Naive B cell (primary cell): Measurements from ENCODE around the gene CDYL. TPM values are rescaled to one million over a fixed set of nuclear protein-coding genes. Genes with fewer than 3 reads are reported as not detected.

Source experiments
- ATAC-seq, 2 donors: fragments of 150-1000 bp; cut with Tn5 transposase; 2 replicates each; pipeline ENCODE4 v1.10.0; 2021; ENCODE audit warnings: low read depth in 2 of 2, mild to moderate bottlenecking in 2 of 2, moderate library complexity in 2 of 2
- DNase-seq: peaks from one replicate; pipeline ENCODE4 v3.0.0; 2022
- H3K27ac Mint-ChIP-seq, 6 donors: one replicate each; pipeline ENCODE4 v1.8.0; 2020 to 2022; ENCODE audit warnings: mild to moderate bottlenecking in 6 of 6, mixed read lengths in 6 of 6, moderate library complexity in 5 of 6, inconsistent platforms in 2 of 6
- H3K27me3 Mint-ChIP-seq, 3 donors: one replicate each; pipeline ENCODE4 v1.8.0; 2021 to 2022; ENCODE audit warnings: mixed read lengths in 3 of 3, mild to moderate bottlenecking in 1 of 3
- H3K36me3 Mint-ChIP-seq, 2 donors: one replicate each; pipeline ENCODE4 v1.8.0; 2020 to 2022; ENCODE audit warnings: mixed read lengths in 2 of 2, inconsistent platforms in 1 of 2, mild to moderate bottlenecking in 1 of 2
- H3K4me1 Mint-ChIP-seq, 3 donors: one replicate each; pipeline ENCODE4 v1.8.0; 2020 to 2022; ENCODE audit warnings: mixed read lengths in 3 of 3, inconsistent platforms in 1 of 3, mild to moderate bottlenecking in 1 of 3, moderate library complexity in 1 of 3
- H3K4me3 Mint-ChIP-seq, 8 donors: one replicate each; pipeline ENCODE4 v1.8.0; 2020 to 2022; ENCODE audit warnings: mild to moderate bottlenecking in 8 of 8, mixed read lengths in 8 of 8, moderate library complexity in 8 of 8, inconsistent platforms in 2 of 8
- H3K9me3 Mint-ChIP-seq, 7 donors: one replicate each; pipeline ENCODE4 v1.8.0; 2020 to 2022; ENCODE audit warnings: mixed read lengths in 7 of 7, mild to moderate bottlenecking in 5 of 7, inconsistent platforms in 2 of 7, moderate library complexity in 1 of 7
- polyA plus RNA-seq, 6 donors: library from polyadenylated mRNA; unstranded; fragments of 300-500 nt; fragmentation: Illumina TruSeq; gene quantifications; one replicate each; pipeline ENCODE4 v1.2.3, GENCODE V29; 2021; ENCODE audit warnings: low read depth in 6 of 6

Gene CDYL
- polyA plus RNA-seq, 6 donors from 2014 or later = 5.5 to 9.8 (median 7.8) TPM

DNA sequence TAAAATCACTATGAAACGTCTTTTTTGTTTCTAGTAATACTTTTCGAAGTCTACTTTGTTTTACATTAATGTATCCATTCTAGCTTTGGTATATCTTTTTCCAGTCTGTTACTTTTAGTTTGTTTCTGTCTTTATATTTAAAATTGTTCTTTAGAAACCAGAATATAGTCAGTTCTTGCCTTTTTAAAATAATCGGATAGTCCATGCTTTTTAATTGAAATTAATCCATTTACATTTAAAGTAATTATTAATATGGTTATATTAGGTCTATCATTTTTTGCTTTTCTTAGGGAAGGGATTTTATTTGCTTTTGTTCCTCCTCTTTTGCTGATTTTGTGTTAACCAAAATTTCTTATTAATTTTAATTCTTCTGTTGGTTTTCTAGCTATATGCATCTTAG lies 23.7 kb downstream of the CDYL start:
- Mint-ChIP-seq H3K9me3 (peaks cover 0 to 13% (median 8%) of the 10 kb centered on the region in 7 donors), H3K4me1 (peaks cover 59 to 75% (median 66%) of the 10 kb centered on the region in 3 donors), H3K4me3 (no peak overlapping the region), H3K27ac (no peak overlapping the region), H3K36me3 (no peaks in the 10 kb centered on the region), H3K27me3 (no peaks in the 10 kb centered on the region)
- ATAC-seq (no peak), DNase-seq (no peak)

DNA sequence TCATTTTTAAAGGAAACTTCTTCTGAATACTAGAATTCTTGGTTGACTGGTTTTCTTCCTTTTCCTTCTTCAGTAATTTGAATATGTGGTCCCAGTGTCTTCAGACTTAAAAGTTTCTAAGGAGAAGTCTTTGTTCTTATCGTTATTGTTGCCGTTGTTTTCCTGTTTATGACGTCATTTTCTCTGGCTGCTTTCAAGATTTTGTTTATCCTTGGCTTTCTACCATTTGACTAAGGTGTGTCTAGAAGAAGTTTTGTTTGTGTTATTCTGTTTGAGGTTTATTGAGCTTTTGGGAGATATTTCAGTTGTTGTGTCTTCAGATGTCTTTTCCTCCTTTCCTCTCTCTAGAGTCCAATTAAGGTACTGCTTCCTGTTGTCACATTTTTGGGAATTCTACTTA lies 24.5 kb downstream of the CDYL start:
- no peak for DNase-seq
- Mint-ChIP-seq H3K4me1 (peaks cover 60 to 79% (median 73%) of the 10 kb centered on the region in 3 donors), H3K27me3 (no peaks in the 10 kb centered on the region), H3K4me3 (peak overlapping the region in 6 of 8 donors; percentile 2 to 94 (median 60)), H3K27ac (peak overlapping the region; percentile 29 to 93 (median 62)), H3K9me3 (peaks cover 0 to 13% (median 8%) of the 10 kb centered on the region in 7 donors), H3K36me3 (no peaks in the 10 kb centered on the region)
- ATAC-seq = no peak

DNA sequence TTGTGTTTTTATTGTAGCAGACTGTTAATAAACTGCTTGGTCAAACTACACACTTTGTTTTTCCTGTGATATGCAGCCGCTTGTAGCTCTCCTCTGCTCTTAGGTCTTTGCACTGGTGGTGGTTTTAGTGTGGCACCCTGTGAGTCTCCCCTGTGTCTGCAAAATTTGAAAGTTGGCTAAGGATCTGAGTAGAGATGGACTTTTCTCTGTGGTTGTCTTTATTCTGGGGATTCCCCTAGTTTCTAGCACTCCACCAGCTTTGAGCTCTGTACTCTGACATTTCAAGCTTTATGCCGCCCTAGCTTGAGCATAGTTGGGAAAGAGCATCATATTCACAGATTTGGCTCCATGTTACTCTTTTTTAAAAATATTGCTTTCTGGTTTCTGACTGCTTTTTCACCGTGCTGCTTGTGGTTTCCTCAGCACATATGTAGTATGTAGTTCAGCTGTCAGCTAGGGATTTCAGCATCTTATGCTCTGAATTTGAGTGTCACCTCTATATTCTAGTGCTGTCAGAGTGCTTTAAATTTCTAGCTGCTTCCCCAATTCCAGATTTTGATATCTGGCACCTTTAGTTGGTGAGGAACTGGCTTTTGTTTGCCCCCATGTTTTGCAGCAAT lies 25.4 kb downstream of the CDYL start:
- peaks cover 63 to 85% (median 82%) of the 10 kb centered on the region in 3 donors for H3K4me1 Mint-ChIP-seq
- H3K9me3 Mint-ChIP-seq = peaks cover 0 to 13% (median 8%) of the 10 kb centered on the region in 7 donors
- no peaks in the 10 kb centered on the region for H3K27me3 Mint-ChIP-seq
- no peaks in the 10 kb centered on the region for H3K36me3 Mint-ChIP-seq
- ATAC-seq (peak; percentile 67 to 71), DNase-seq (no peak)
- peak overlapping the region in 7 of 8 donors; percentile 49 to 94 (median 79) for H3K4me3 Mint-ChIP-seq
- peak overlapping the region in 5 of 6 donors; percentile 24 to 88 (median 82) for H3K27ac Mint-ChIP-seq

DNA sequence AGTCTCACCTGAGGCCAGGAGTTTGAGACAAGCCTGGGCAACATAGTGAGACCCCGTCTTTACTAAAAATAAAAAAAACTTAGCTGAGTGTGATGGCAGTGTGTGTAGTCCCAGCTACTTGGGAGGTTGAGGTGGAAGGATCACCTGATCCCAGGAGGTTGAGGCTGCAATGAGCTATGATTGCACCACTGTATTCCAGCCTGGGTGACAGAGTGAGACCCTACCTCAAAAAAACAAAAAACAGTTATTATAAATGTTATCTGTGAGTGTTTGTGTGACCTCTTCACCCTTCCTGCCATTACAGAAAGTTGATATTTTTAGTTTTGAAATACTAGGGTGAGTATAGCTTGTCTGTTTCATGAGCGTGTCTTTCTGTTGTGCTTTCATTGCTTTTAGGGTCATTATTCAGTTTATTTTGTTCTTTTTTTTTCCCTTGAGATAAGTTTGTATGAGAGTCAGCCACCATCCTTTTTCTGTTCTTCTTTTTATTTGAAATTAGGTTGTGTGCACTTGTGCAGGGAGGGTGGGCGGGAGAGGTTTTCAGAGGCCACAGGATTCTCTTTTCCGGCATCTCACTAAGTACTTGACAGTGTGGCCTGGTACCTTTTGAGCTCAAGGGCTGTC lies 26.2 kb downstream of the CDYL start:
- Mint-ChIP-seq H3K4me3 (peak overlapping the region; percentile 15 to 94 (median 82)), H3K27ac (peak overlapping the region; percentile 25 to 82 (median 62)), H3K27me3 (no peaks in the 10 kb centered on the region), H3K4me1 (peaks cover 61 to 86% (median 83%) of the 10 kb centered on the region in 3 donors), H3K36me3 (no peaks in the 10 kb centered on the region), H3K9me3 (peaks cover 0 to 13% (median 8%) of the 10 kb centered on the region in 7 donors)
- ATAC-seq (peak; percentile 64 to 74), DNase-seq (no peak)

DNA sequence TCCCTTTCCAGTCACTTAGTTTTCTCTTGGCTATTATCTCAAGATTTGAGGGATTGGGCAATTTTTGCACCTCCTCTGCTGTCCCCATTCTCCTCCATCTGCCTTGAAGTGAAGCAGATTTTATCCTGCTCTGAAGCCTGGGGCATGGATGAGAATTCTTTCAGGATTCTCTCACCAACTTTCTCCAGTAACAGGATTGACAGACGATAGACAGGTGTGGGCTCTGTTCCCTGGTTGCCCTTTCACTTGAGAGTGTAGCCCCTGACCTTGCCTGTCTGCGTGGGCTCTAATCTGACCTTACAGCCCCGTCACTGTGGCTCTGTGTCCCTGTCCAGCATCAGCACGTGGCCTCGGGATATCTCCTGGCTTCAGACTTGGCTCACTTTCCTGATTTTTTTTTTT lies 27.1 kb downstream of the CDYL start:
- Mint-ChIP-seq H3K27ac (peak overlapping the region in 5 of 6 donors; percentile 31 to 83 (median 58)), H3K4me1 (peaks cover 56 to 81% (median 79%) of the 10 kb centered on the region in 3 donors), H3K4me3 (peak overlapping the region in 7 of 8 donors; percentile 60 to 94 (median 85)), H3K36me3 (no peaks in the 10 kb centered on the region), H3K27me3 (no peaks in the 10 kb centered on the region), H3K9me3 (peaks cover 0 to 13% (median 8%) of the 10 kb centered on the region in 7 donors)
- ATAC-seq = no peak
- DNase-seq = no peak

DNA sequence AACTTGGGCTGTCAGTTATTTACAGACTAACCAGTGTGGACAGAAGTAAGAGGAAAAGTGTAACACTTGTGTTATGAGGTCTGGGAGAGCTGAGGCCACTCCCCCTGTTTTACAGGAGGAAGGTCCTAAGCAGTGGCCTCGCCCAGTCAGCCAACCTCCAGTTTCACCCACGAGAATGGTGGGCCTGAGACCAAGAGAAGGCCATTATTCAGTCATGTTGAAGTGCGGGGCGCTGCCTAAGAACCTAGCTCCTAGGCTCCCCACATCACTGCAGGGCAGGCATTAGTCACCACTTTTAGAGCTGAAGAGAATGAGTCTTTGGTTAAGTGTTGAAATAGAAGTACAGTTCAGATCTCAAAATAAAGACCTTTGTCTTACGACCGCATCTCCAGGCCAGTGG lies 27.9 kb downstream of the CDYL start:
- Mint-ChIP-seq H3K27me3 (no peaks in the 10 kb centered on the region), H3K36me3 (no peaks in the 10 kb centered on the region), H3K27ac (peak overlapping the region in 4 of 6 donors; percentile 40 to 52 (median 47)), H3K4me1 (peaks cover 55 to 79% (median 74%) of the 10 kb centered on the region in 3 donors), H3K9me3 (peaks cover 0 to 13% (median 6%) of the 10 kb centered on the region in 7 donors), H3K4me3 (peak overlapping the region in 4 of 8 donors; percentile 38 to 70 (median 52))
- ATAC-seq = no peak
- no peak for DNase-seq

DNA sequence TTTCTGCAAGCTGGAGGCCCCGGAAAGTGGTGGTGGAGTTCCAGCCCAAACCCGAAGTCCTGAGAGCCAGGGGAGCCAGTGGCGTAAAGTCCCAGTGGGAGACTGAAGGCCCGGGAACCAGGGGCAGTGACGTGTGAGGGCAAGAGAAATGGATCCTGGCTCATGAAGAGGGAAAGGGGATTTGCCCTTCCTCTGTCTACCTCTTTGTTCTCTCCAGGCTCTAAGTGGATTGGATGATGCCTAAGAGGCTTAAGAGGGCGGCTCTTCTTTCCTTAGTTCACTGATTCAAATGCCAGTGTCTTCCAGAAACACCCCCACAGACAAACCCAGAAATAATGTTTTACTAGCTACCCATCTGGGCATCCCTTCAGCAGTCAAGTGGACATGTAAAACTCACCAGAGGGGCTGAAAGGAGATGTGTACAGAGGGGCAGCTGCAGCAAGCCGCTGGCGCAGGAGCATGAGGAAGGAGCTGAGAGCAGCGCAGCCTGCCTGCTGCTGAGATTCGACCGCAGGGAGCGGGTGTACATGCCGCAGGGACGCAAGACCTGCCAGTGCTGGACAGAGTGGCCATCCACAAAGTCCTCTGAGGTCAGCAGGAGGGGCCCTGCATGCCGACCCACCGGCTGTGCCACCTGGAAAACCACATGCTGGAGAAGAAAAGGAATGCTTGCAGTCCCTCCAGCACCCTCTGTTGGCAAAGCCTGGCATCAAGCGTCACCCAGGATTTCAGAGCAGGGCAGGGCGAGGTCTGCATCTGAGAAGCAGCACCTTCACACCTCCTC lies 29.5 kb downstream of the CDYL start:
- Mint-ChIP-seq H3K4me1 (peaks cover 58 to 86% (median 76%) of the 10 kb centered on the region in 3 donors), H3K4me3 (peak overlapping the region in 2 of 8 donors; percentile 42 to 44), H3K27me3 (no peaks in the 10 kb centered on the region), H3K9me3 (peaks cover 0 to 9% (median 3%) of the 10 kb centered on the region in 7 donors), H3K27ac (peak overlapping the region in 4 of 6 donors; percentile 6 to 84 (median 54)), H3K36me3 (no peaks in the 10 kb centered on the region)
- ATAC-seq (no peak), DNase-seq (no peak)

DNA sequence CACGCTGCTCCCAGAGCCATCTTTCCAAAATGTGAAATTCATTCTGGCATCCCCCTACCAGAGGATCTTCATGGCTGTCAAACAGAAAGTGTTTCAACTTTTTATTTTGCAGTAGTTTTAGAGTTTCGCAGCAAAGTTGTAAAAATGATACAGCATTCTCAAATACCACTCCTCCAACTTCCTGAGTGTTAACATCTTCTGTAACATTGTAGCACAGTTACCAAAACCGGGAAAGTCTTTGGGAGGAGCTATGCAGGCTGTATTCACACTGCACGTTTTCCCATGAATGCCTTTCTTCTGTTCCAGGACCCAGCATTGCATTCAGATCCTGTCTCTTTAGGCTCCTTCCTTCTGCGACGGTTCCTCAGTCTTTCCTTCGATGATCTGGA lies 30.1 kb downstream of the CDYL start:
- Mint-ChIP-seq H3K4me3 (no peak overlapping the region), H3K9me3 (peaks cover 0 to 5% (median 3%) of the 10 kb centered on the region in 7 donors), H3K4me1 (peaks cover 61 to 86% (median 76%) of the 10 kb centered on the region in 3 donors), H3K36me3 (no peaks in the 10 kb centered on the region), H3K27me3 (no peaks in the 10 kb centered on the region), H3K27ac (peak overlapping the region in 1 of 6 donors; percentile 38)
- DNase-seq = no peak
- ATAC-seq = no peak

DNA sequence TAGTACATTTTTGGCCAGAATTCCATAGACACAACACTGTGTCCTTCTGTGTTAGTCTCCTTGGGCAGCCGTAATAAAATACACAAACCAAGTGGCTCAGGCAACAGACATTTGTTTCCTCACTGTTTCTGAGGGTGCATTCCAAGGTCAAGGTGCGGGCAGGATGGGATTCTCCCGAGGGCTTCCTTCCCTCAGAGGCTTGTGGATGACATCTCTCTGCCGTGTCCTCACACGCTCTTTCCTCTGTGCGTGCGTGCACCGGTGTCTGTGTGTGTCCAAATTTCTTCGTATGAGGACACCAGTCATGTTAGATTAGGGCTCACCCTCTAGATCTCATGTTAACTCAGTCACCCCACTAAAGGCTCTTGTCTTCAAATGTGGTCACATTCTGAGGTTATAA lies 30.6 kb downstream of the CDYL start:
- Mint-ChIP-seq H3K9me3 (peaks cover 0 to 5% (median 0%) of the 10 kb centered on the region in 7 donors), H3K4me1 (peaks cover 61 to 85% (median 76%) of the 10 kb centered on the region in 3 donors), H3K27me3 (no peaks in the 10 kb centered on the region), H3K36me3 (no peaks in the 10 kb centered on the region), H3K4me3 (no peak overlapping the region), H3K27ac (peak overlapping the region in 1 of 6 donors; percentile 5)
- DNase-seq (no peak), ATAC-seq (no peak)

DNA sequence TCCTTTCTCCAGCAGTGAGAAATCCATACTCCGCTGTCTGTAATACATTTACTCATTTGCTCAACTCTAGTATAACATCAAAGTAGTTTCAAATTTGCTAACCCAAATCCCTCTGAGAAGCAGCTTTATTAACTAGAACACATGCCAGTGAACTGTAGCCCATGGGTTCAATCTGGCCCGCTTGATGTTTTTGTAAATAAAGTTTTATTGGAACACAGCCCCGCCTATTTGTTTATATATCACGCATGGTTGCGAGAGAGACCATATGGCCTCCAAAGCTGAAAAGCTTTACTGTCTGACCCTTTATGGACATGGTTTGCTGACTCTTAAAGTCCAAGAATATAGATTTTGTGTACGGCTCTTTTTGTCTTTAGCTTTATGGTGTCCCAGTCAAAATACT lies 32.2 kb downstream of the CDYL start:
- H3K27ac Mint-ChIP-seq = no peak overlapping the region
- H3K36me3 Mint-ChIP-seq = no peaks in the 10 kb centered on the region
- DNase-seq = no peak
- H3K4me3 Mint-ChIP-seq = no peak overlapping the region
- no peak for ATAC-seq
- peaks cover 62 to 85% (median 75%) of the 10 kb centered on the region in 3 donors for H3K4me1 Mint-ChIP-seq
- H3K9me3 Mint-ChIP-seq = peaks cover 0 to 5% (median 0%) of the 10 kb centered on the region in 7 donors
- no peaks in the 10 kb centered on the region for H3K27me3 Mint-ChIP-seq

DNA sequence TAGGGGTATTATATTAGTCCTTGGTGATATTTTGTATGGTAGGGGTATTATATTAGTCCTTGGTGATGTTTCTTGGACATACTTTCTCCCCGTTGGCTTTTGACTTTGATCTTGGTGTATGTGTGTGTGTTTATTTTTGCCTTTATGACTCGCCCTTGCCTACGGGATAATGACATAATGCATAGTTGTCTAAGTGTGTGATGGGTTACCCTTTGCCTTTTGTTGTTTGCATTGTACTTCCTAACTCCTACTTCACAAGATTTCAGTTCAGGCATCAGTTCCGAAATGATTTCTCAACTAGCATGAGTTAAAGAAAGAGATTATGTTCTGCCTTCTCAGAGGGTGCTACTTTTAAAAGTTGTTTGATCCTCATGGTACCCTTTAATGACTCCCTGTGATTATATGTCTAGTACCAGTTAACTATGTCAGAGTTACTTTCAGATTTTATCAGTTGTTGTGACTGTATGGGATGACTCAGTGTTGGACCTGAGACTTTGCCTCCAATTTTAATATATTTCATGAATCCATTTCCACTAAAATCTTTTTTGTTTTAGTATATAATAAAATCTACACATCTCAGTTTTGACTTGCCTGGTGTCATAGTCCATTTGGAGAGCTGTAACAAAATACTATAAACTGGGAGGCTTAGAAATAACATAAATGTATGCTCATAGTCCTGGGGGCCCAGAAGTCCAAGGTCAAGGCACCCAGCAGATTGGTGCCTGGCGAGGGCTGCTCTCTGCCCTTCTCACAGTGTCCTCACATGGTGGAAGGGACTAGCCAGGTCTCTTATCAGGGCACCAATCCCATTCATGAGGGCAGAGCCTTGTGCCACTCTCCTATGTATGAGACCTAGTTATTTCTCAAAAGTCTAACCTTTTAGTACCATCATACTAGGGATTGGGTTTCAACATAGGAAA lies 34.1 kb downstream of the CDYL start:
- Mint-ChIP-seq H3K36me3 (no peaks in the 10 kb centered on the region), H3K27ac (peak overlapping the region in 2 of 6 donors; percentile 28 to 56), H3K9me3 (peaks cover 0 to 5% (median 0%) of the 10 kb centered on the region in 7 donors), H3K4me3 (peak overlapping the region in 5 of 8 donors; percentile 10 to 70 (median 41)), H3K27me3 (no peaks in the 10 kb centered on the region), H3K4me1 (peaks cover 60 to 85% (median 76%) of the 10 kb centered on the region in 3 donors)
- DNase-seq (no peak), ATAC-seq (no peak)

DNA sequence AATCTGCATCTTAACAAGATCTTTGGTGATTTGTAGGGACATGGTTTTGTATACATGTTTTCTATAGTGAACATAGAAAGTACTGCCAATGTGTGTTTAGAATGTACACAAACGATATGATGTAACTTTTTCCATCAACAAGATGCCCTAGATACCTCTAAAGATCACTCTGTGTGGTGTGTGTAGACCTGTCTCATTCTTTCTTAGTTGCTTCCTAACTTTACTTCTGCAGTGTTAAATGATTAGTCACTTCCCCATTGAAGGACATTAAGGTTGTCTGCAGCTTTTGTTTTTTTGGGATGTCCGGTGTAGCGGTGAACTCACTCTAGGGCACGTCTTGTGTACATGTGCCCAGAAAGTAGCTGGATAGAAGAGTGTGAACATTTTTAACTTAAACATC lies 35.9 kb downstream of the CDYL start:
- no peaks in the 10 kb centered on the region for H3K36me3 Mint-ChIP-seq
- peaks cover 0 to 5% (median 0%) of the 10 kb centered on the region in 7 donors for H3K9me3 Mint-ChIP-seq
- H3K4me3 Mint-ChIP-seq = peak overlapping the region in 5 of 8 donors; percentile 46 to 84 (median 65)
- no peaks in the 10 kb centered on the region for H3K27me3 Mint-ChIP-seq
- H3K27ac Mint-ChIP-seq = peak overlapping the region in 3 of 6 donors; percentile 14 to 79 (median 24)
- peaks cover 52 to 68% (median 68%) of the 10 kb centered on the region in 3 donors for H3K4me1 Mint-ChIP-seq
- DNase-seq (no peak), ATAC-seq (no peak)
